ENCODE measurements around the gene PLPPR3. TPM values are rescaled to one million over a fixed set of nuclear protein-coding genes. Genes with fewer than 3 reads are reported as not detected.

The PLPPR3 gene
- total and polyA plus RNA-seq, 10 of the 15 experiments (the other 5 are each of a cell fraction or from before 2014, with no cell fraction given), result 0.07 TPM; not detected in 9

DNA sequence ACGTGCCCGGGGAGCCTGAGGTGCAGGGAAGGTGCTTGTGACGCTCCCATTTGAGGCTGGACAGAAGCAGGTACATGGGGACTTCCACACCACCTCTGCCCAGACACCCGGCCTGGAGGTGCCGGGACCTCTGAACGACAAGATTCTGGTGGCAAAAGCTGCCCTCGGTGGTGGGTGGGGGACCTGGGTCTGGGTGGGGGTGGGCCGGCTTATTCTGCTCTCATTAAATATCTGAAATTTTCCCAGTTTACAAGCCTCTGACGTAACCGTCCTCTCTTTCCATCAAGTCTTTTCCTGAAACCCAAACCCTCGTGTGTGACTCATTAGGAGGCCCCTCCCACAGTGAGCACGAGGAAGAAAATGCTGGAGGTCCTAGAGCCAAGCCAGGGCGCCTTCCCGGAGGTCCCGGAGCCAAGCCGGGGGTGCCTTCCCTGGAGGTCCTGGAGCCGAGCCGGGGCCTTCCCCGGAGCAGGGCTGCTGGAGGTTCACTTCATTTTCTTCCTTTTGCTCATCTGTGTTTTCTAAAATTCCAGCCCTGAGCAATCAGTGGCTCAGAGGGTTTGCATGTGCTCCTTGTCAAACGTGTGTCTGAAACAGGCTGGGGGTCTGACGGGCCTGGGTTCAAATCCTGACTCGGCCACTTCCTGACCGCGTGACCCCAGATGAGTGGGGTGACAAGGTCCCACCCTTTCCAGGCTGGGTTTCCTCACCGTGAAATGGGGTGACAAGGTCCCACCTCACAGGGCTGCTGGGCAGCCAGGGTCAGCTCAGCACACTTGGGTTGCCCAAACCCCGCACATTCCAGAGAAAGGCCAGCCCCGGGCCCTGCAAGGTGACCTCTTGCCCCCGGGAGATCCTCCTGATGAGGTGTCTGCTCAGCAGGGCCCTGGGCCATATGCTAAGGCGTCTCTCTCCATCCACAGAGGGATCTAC, 47.8 kb upstream of the PLPPR3 start:
- H3K4me1 ChIP-seq (ENCODE audit: control insufficient read depth, insufficient read depth, low read length), result no peaks in the 10 kb centered on the region
- H3K27me3 ChIP-seq (replicated peaks in 1 of 2; ENCODE audit: control insufficient read depth in 2 of 2, insufficient read depth in 2 of 2, low read length in 1 of 2), result no peaks in the 10 kb centered on the region
- WGBS (ENCODE audit: insufficient coverage, insufficient replicate concordance, low lambda C conversion rate, missing lambda C conversion rate), result 84% methylated on average over 26 of the region's 29 CpGs
- DNase-seq (ENCODE audit: low read depth, low spot score) (no peak), ATAC-seq (no peak), FAIRE-seq (no peak)
- H3K9me3 ChIP-seq (replicated peaks; ENCODE audit: control insufficient read depth, insufficient read depth, low read length), result no peaks in the 10 kb centered on the region
- no peaks in the 10 kb centered on the region; a peak in 1 of 4 replicates for H3K36me3 ChIP-seq (ENCODE audit: control insufficient read depth in 2 of 2, insufficient read depth in 2 of 2, low read length in 1 of 2)
- BruUV-seq (replicated peaks), result no TSS peak
- ChIA-PET SMC1A (ENCODE audit: uncharacterized antibody, unreplicated experiment) (no interaction called here), RAD21 (ENCODE audit: unreplicated experiment) (no interaction called here), POLR2A (no interaction called here), CTCF (interaction anchor here (0.7 kb wide), 1 partner anchor 66 kb away, joined by 3 read pairs; no protein-coding TSS in a partner anchor)
- intact Hi-C loops (cut with micrococcal nuclease; ENCODE audit: unreplicated experiment) (no loop called here), in situ Hi-C loops (cut with MboI) (no loop called here)
- no peaks in the 10 kb centered on the region for H3K79me2 ChIP-seq (ENCODE audit: control insufficient read depth, insufficient read depth, low read length)
- H3K9ac ChIP-seq (ENCODE audit: control insufficient read depth, insufficient read depth, low read length), result no peak overlapping the region
- H3K4me2 ChIP-seq (ENCODE audit: control insufficient read depth, insufficient read depth), result no peak overlapping the region
- no peaks in the 10 kb centered on the region for H4K20me1 ChIP-seq (ENCODE audit: control insufficient read depth, insufficient read depth)
- no peak overlapping the region for H3K4me3 ChIP-seq
- no peak overlapping the region for H2AFZ ChIP-seq (ENCODE audit: control insufficient read depth, low read depth, low read length)
- H3K27ac ChIP-seq (ENCODE audit: control insufficient read depth, insufficient read depth), result no peak overlapping the region
- TF ChIP-seq CHD1 (IDR thresholded peaks at IDR 0.05; ENCODE audit: low read depth, low read length), result no peak
- no peak for TF ChIP-seq POU2F2 (IDR thresholded peaks at IDR 0.05; ENCODE audit: borderline replicate concordance, low read depth, low read length)
- TF ChIP-seq MEF2A (IDR thresholded peaks at IDR 0.05; ENCODE audit: insufficient read depth, low read depth, low read length), result no peak
- TF ChIP-seq RB1 (IDR thresholded peaks at IDR 0.05; ENCODE audit: borderline replicate concordance), result no peak
- TF ChIP-seq, protein P1, sequence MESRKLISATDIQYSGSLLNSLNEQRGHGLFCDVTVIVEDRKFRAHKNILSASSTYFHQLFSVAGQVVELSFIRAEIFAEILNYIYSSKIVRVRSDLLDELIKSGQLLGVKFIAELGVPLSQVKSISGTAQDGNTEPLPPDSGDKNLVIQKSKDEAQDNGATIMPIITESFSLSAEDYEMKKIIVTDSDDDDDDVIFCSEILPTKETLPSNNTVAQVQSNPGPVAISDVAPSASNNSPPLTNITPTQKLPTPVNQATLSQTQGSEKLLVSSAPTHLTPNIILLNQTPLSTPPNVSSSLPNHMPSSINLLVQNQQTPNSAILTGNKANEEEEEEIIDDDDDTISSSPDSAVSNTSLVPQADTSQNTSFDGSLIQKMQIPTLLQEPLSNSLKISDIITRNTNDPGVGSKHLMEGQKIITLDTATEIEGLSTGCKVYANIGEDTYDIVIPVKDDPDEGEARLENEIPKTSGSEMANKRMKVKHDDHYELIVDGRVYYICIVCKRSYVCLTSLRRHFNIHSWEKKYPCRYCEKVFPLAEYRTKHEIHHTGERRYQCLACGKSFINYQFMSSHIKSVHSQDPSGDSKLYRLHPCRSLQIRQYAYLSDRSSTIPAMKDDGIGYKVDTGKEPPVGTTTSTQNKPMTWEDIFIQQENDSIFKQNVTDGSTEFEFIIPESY (IDR thresholded peaks at IDR 0.05), result no peak
- TF ChIP-seq SPI1 (IDR thresholded peaks at IDR 0.05; ENCODE audit: borderline replicate concordance, insufficient read depth, low read depth, low read length), result no peak
- TF ChIP-seq, protein P2, sequence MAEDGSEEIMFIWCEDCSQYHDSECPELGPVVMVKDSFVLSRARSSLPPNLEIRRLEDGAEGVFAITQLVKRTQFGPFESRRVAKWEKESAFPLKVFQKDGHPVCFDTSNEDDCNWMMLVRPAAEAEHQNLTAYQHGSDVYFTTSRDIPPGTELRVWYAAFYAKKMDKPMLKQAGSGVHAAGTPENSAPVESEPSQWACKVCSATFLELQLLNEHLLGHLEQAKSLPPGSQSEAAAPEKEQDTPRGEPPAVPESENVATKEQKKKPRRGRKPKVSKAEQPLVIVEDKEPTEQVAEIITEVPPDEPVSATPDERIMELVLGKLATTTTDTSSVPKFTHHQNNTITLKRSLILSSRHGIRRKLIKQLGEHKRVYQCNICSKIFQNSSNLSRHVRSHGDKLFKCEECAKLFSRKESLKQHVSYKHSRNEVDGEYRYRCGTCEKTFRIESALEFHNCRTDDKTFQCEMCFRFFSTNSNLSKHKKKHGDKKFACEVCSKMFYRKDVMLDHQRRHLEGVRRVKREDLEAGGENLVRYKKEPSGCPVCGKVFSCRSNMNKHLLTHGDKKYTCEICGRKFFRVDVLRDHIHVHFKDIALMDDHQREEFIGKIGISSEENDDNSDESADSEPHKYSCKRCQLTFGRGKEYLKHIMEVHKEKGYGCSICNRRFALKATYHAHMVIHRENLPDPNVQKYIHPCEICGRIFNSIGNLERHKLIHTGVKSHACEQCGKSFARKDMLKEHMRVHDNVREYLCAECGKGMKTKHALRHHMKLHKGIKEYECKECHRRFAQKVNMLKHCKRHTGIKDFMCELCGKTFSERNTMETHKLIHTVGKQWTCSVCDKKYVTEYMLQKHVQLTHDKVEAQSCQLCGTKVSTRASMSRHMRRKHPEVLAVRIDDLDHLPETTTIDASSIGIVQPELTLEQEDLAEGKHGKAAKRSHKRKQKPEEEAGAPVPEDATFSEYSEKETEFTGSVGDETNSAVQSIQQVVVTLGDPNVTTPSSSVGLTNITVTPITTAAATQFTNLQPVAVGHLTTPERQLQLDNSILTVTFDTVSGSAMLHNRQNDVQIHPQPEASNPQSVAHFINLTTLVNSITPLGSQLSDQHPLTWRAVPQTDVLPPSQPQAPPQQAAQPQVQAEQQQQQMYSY (CRISPR knock-in tag; IDR thresholded peaks at IDR 0.05), result no peak
- TF ChIP-seq, protein P3, sequence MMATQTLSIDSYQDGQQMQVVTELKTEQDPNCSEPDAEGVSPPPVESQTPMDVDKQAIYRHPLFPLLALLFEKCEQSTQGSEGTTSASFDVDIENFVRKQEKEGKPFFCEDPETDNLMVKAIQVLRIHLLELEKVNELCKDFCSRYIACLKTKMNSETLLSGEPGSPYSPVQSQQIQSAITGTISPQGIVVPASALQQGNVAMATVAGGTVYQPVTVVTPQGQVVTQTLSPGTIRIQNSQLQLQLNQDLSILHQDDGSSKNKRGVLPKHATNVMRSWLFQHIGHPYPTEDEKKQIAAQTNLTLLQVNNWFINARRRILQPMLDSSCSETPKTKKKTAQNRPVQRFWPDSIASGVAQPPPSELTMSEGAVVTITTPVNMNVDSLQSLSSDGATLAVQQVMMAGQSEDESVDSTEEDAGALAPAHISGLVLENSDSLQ (IDR thresholded peaks at IDR 0.05), result no peak
- no peak for TF ChIP-seq RCOR1 (conservative IDR thresholded peaks at IDR 0.05; ENCODE audit: low read depth, low read length)
- TF ChIP-seq NR2F1 (conservative IDR thresholded peaks at IDR 0.05), result no peak
- TF ChIP-seq MXI1 (IDR thresholded peaks at IDR 0.05; ENCODE audit: low read depth, low read length), result no peak
- TF ChIP-seq ZNF622 (IDR thresholded peaks at IDR 0.05), result no peak
- TF ChIP-seq, protein P4, sequence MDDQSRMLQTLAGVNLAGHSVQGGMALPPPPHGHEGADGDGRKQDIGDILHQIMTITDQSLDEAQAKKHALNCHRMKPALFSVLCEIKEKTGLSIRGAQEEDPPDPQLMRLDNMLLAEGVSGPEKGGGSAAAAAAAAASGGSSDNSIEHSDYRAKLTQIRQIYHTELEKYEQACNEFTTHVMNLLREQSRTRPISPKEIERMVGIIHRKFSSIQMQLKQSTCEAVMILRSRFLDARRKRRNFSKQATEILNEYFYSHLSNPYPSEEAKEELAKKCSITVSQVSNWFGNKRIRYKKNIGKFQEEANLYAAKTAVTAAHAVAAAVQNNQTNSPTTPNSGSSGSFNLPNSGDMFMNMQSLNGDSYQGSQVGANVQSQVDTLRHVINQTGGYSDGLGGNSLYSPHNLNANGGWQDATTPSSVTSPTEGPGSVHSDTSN (IDR thresholded peaks at IDR 0.05; ENCODE audit: insufficient replicate concordance, low read depth, low read length), result no peak
- no peak for TF ChIP-seq CREM (IDR thresholded peaks at IDR 0.05; ENCODE audit: low read depth)
- TF ChIP-seq SMARCA5 (IDR thresholded peaks at IDR 0.05), result no peak
- TF ChIP-seq RAD21 (IDR thresholded peaks at IDR 0.05; ENCODE audit: insufficient read depth, low read depth, low read length), result no peak

Measured in GM12878 (cell line).